K562 (cell line): ENCODE results near the gene PRF1. TPM values are rescaled to one million over a fixed set of nuclear protein-coding genes. Genes with fewer than 3 reads are reported as not detected.

ENCODE experiments used
- BCOR ChIP-seq: fragments of 450-650 bp; IDR thresholded peaks from 2 replicates; pipeline ENCODE4 v1.6.1; 2016
- BHLHE40 ChIP-seq: IDR thresholded peaks from 2 replicates; pipeline ENCODE4 v1.6.1; 2011; ENCODE audit warnings: low read length, improper control_type of control experiment
- BRCA1 ChIP-seq, 2 experiments: fragments of 450-650 bp in 1 of 2; sonication (generic) in 1 of 2; formaldehyde crosslinking in 1 of 2; IDR thresholded peaks; 2 replicates each; pipeline versions ENCODE4 v1.5.0 to v1.6.1; 2017 to 2020; ENCODE audit warnings: mild to moderate bottlenecking in 1 of 2, missing genetic modification reagents in 1 of 2
- ERF ChIP-seq: fragments of 450-650 bp; formaldehyde crosslinking; IDR thresholded peaks from 2 replicates; pipeline ENCODE4 v1.4.0; 2020; ENCODE audit warnings: mild to moderate bottlenecking, mixed read lengths
- HDGF ChIP-seq: fragments of 450-650 bp; IDR thresholded peaks from 2 replicates; pipeline ENCODE4 v1.6.1; 2016
- NFRKB ChIP-seq: fragments of 450-650 bp; IDR thresholded peaks from 2 replicates; pipeline ENCODE4 v1.6.1; 2016; ENCODE audit warnings: low read depth
- RAD51 ChIP-seq: fragments of 450-650 bp; IDR thresholded peaks from 2 replicates; pipeline ENCODE4 v1.7.1; 2016; ENCODE audit warnings: low read depth, mild to moderate bottlenecking, borderline replicate concordance
- RBBP5 ChIP-seq: fragments of 200-600 bp; sonication (generic); IDR thresholded peaks from 2 replicates; pipeline ENCODE4 v1.6.1; 2012; ENCODE audit warnings: borderline replicate concordance, mild to moderate bottlenecking, low read length, control low read depth, inconsistent platforms; ENCODE audit not compliant: insufficient read depth, poor library complexity, severe bottlenecking
- RBM34 ChIP-seq: fragments of 200-400 bp; formaldehyde crosslinking; IDR thresholded peaks from 2 replicates; pipeline ENCODE4 v1.6.1; 2018; ENCODE audit warnings: low read length, borderline replicate concordance; ENCODE audit not compliant: insufficient read depth
- XRCC4 ChIP-seq: IDR thresholded peaks from one replicate; pipeline ENCODE4 v1.6.1; 2011; ENCODE audit not compliant: insufficient read depth, insufficient read length; ENCODE audit errors: extremely low read depth
- ZNF184 ChIP-seq: sonication (generic); formaldehyde crosslinking; IDR thresholded peaks from 2 replicates; pipeline ENCODE4 v1.5.0; 2020; ENCODE audit warnings: missing genetic modification reagents
- ZNF551 ChIP-seq: fragments of 250-450 bp; sonication (Bioruptor Pico); IDR thresholded peaks from 2 replicates; pipeline ENCODE4 v1.5.0; 2021; ENCODE audit warnings: mild to moderate bottlenecking, moderate library complexity
- ZNF766 ChIP-seq: fragments of 200-800 bp; sonication (Bioruptor generic); conservative IDR thresholded peaks from 2 replicates; pipeline ENCODE4 v1.6.1; 2016; ENCODE audit warnings: missing genetic modification characterization, missing compliant biosample characterization
- polyA plus RNA-seq, 8 experiments: library from polyadenylated mRNA; depleted of rRNA in 4 of 8; stranded (reverse) in 5 of 8; unstranded in 3 of 8; fragments of >200 nt; fragmentation: Nextera tagmentation in 2 of 8; fragmentation: Illumina TruSeq in 1 of 8; extraction: Ambion mirVana in 2 of 8; extraction: Trizol in 1 of 8; gene quantifications; 2 replicates each; pipeline versions ENCODE4 v1.2.1 to v1.2.3, GENCODE V29; 2011 to 2014; ENCODE audit warnings: inconsistent platforms in 1 of 8, missing spikeins in 1 of 8
- total RNA-seq, 7 experiments: library from RNA; depleted of rRNA in 6 of 7; stranded (reverse); fragments of >200 nt in 6 of 7; fragmentation: Illumina TruSeq in 2 of 7; extraction: Trizol in 2 of 7; gene quantifications; 2 replicates each; pipeline versions ENCODE4 v1.2.1 to v1.2.3, GENCODE V29; 2011 to 2021; ENCODE audit warnings: low replicate concordance in 1 of 7
- TF ChIP-seq, protein P1 (sequence below): fragments of 250-450 bp; sonication (Bioruptor Pico); IDR thresholded peaks from 2 replicates; pipeline ENCODE4 v1.6.1; 2021; ENCODE audit warnings: mild to moderate bottlenecking
- TF ChIP-seq, protein P2 (sequence below): fragments of 450-650 bp; IDR thresholded peaks from 2 replicates; pipeline ENCODE4 v1.6.1; 2016; ENCODE audit warnings: missing biosample characterization, missing genetic modification characterization
- TF ChIP-seq, protein P3 (sequence below): fragments of 250-450 bp; sonication (Bioruptor Pico); IDR thresholded peaks from 2 replicates; pipeline ENCODE4 v1.9.0; 2021; ENCODE audit warnings: mild to moderate bottlenecking
- TF ChIP-seq, protein P4 (sequence below): fragments of 450-650 bp; IDR thresholded peaks from 2 replicates; pipeline ENCODE4 v1.6.1; 2016; ENCODE audit warnings: mild to moderate bottlenecking
- TF ChIP-seq, protein P5 (sequence below): fragments of 450-650 bp; IDR thresholded peaks from 2 replicates; pipeline ENCODE4 v1.6.1; 2018; ENCODE audit warnings: mild to moderate bottlenecking, low read depth; ENCODE audit not compliant: partially characterized antibody
- TF ChIP-seq, protein P6 (sequence below): fragments of 450-650 bp; IDR thresholded peaks from 2 replicates; pipeline ENCODE4 v1.6.1; 2016; ENCODE audit warnings: borderline replicate concordance

The PRF1 gene
- total and polyA plus RNA-seq, 9 of the 15 experiments (the other 6 are each of a cell fraction or from before 2014, with no cell fraction given), result 3.8 to 8.6 (median 6.3) TPM

DNA sequence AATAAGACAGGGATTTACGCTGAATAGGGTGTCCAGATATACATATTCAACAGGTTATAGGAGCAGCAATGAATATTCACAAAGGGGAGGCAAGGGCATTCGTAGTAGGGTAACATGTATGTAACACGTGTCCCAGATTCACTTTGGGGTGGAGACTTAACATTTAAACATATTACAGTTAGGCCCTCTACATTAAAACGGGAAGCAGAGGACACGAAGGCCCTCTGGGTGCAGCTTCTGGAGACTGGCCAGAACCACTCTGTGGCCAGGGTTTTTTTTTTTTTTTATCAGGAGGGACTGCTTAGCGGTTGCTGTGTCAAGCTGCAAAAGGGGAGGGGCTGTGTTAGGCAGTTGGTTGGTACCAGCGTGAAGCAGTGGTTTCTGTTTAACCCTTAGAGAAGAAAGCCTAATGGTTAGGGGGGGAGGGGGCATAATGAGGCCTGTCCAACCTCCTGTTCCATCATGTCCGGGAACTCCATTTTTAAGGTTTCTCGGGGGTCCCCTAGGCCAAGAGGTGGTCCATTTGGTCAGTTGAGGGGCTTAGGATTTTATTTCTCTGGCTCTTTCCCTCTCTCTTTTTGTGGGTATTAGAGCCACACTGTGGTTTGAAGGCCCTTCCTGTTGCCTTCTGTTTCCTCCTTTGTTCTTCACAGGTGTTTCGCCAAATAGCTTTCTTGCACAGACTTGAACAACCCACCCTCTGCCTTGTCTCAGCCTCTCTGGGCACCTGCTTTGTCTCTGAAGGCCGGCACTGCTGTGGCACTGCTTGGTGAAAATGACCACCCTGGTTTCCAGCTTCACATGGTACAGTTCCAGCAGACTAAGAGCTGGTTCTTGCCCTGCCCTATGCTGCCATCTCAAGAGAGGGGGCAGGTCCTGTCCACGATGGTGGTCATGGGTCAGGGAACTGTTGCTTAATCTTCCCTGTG is 26.4 kb downstream of the PRF1 start (continued):
- TF ChIP-seq ZNF766 (CRISPR knock-in tag), result peak; percentile 88
- TF ChIP-seq, protein P1, sequence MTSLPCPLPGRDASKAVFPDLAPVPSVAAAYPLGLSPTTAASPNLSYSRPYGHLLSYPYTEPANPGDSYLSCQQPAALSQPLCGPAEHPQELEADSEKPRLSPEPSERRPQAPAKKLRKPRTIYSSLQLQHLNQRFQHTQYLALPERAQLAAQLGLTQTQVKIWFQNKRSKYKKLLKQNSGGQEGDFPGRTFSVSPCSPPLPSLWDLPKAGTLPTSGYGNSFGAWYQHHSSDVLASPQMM (CRISPR knock-in tag), result no peak
- TF ChIP-seq, protein P2, sequence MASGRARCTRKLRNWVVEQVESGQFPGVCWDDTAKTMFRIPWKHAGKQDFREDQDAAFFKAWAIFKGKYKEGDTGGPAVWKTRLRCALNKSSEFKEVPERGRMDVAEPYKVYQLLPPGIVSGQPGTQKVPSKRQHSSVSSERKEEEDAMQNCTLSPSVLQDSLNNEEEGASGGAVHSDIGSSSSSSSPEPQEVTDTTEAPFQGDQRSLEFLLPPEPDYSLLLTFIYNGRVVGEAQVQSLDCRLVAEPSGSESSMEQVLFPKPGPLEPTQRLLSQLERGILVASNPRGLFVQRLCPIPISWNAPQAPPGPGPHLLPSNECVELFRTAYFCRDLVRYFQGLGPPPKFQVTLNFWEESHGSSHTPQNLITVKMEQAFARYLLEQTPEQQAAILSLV (tag), result no peak
- TF ChIP-seq, protein P3, sequence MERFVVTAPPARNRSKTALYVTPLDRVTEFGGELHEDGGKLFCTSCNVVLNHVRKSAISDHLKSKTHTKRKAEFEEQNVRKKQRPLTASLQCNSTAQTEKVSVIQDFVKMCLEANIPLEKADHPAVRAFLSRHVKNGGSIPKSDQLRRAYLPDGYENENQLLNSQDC (CRISPR knock-in tag), result no peak
- no peak; the same call in 1 of the 2 replicates for TF ChIP-seq BHLHE40
- TF ChIP-seq RAD51, result no peak; the same call in 1 of the 2 replicates
- TF ChIP-seq RBBP5, result no peak
- no peak for TF ChIP-seq ZNF184 (CRISPR knock-in tag)
- no peak for TF ChIP-seq HDGF
- no peak; the same call in 1 of the 2 replicates for TF ChIP-seq ERF (CRISPR knock-in tag)
- TF ChIP-seq ZNF551 (CRISPR knock-in tag), result no peak
- no peak for TF ChIP-seq NFRKB
- no peak for TF ChIP-seq RBM34
- no peak for TF ChIP-seq XRCC4
- TF ChIP-seq, protein P4, sequence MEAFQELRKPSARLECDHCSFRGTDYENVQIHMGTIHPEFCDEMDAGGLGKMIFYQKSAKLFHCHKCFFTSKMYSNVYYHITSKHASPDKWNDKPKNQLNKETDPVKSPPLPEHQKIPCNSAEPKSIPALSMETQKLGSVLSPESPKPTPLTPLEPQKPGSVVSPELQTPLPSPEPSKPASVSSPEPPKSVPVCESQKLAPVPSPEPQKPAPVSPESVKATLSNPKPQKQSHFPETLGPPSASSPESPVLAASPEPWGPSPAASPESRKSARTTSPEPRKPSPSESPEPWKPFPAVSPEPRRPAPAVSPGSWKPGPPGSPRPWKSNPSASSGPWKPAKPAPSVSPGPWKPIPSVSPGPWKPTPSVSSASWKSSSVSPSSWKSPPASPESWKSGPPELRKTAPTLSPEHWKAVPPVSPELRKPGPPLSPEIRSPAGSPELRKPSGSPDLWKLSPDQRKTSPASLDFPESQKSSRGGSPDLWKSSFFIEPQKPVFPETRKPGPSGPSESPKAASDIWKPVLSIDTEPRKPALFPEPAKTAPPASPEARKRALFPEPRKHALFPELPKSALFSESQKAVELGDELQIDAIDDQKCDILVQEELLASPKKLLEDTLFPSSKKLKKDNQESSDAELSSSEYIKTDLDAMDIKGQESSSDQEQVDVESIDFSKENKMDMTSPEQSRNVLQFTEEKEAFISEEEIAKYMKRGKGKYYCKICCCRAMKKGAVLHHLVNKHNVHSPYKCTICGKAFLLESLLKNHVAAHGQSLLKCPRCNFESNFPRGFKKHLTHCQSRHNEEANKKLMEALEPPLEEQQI, result no peak
- TF ChIP-seq, protein P5, sequence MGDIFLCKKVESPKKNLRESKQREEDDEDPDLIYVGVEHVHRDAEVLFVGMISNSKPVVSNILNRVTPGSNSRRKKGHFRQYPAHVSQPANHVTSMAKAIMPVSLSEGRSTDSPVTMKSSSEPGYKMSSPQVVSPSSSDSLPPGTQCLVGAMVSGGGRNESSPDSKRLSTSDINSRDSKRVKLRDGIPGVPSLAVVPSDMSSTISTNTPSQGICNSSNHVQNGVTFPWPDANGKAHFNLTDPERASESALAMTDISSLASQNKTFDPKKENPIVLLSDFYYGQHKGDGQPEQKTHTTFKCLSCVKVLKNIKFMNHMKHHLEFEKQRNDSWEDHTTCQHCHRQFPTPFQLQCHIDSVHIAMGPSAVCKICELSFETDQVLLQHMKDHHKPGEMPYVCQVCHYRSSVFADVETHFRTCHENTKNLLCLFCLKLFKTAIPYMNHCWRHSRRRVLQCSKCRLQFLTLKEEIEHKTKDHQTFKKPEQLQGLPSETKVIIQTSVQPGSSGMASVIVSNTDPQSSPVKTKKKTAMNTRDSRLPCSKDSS, result no peak
- no peak for TF ChIP-seq BRCA1 (IDR thresholded peaks at IDR 0.05)
- no peak for TF ChIP-seq BRCA1 (CRISPR knock-in tag; IDR thresholded peaks at IDR 0.05)
- TF ChIP-seq, protein P6, sequence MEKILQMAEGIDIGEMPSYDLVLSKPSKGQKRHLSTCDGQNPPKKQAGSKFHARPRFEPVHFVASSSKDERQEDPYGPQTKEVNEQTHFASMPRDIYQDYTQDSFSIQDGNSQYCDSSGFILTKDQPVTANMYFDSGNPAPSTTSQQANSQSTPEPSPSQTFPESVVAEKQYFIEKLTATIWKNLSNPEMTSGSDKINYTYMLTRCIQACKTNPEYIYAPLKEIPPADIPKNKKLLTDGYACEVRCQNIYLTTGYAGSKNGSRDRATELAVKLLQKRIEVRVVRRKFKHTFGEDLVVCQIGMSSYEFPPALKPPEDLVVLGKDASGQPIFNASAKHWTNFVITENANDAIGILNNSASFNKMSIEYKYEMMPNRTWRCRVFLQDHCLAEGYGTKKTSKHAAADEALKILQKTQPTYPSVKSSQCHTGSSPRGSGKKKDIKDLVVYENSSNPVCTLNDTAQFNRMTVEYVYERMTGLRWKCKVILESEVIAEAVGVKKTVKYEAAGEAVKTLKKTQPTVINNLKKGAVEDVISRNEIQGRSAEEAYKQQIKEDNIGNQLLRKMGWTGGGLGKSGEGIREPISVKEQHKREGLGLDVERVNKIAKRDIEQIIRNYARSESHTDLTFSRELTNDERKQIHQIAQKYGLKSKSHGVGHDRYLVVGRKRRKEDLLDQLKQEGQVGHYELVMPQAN, result no peak
- TF ChIP-seq BCOR, result peak; percentile 86
